ENCODE results near the gene CNTNAP5.

CNTNAP5 gene

DNA sequence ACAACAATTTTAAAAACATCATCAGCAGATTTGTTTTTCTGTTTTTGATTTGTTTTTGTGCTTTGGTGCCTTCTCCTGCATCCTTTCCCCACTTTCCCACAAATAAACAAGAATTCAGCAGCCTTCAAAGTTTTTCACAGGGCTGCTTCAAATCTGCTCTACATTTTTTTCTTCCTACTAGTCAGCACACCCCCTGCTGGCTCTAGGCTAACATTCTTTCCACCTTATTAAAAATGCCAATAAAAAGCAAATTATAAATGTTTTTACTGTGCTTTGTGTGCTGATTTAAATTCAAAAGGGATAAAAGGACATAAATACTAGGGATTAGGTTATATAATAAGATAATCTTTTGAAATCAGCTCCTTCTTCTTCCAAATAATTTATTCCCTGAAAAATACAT is 6.2 kb upstream of the CNTNAP5 start:
- no peak for DNase-seq (ENCODE audit: extremely low spot score)
- POLR2A ChIA-PET = no interaction called here
- CTCF ChIA-PET = no interaction called here
- TF ChIP-seq NFRKB (IDR thresholded peaks at IDR 0.05) = no peak

- POLR2A ChIA-PET = no interaction called here
- CTCF ChIA-PET = no interaction called here
- DNase-seq (ENCODE audit: extremely low spot score) = no peak
- no peak for TF ChIP-seq FOXA1 (IDR thresholded peaks at IDR 0.05)
- TF ChIP-seq SUZ12 (IDR thresholded peaks at IDR 0.05) = no peak
- TF ChIP-seq, protein P1, sequence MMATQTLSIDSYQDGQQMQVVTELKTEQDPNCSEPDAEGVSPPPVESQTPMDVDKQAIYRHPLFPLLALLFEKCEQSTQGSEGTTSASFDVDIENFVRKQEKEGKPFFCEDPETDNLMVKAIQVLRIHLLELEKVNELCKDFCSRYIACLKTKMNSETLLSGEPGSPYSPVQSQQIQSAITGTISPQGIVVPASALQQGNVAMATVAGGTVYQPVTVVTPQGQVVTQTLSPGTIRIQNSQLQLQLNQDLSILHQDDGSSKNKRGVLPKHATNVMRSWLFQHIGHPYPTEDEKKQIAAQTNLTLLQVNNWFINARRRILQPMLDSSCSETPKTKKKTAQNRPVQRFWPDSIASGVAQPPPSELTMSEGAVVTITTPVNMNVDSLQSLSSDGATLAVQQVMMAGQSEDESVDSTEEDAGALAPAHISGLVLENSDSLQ (IDR thresholded peaks at IDR 0.05) = no peak
- no peak for TF ChIP-seq NFRKB (IDR thresholded peaks at IDR 0.05)
- TF ChIP-seq ELF4 (IDR thresholded peaks at IDR 0.05) = no peak
- TF ChIP-seq CTBP1 (IDR thresholded peaks at IDR 0.05; ENCODE audit: borderline replicate concordance) = no peak
- no peak for TF ChIP-seq SP1 (IDR thresholded peaks at IDR 0.05)
- no peak for TF ChIP-seq ARNT (IDR thresholded peaks at IDR 0.05)
- TF ChIP-seq TARDBP (IDR thresholded peaks at IDR 0.05) = no peak
- TF ChIP-seq ZNF384 (IDR thresholded peaks at IDR 0.05) = no peak
- no peak for TF ChIP-seq HDGF (IDR thresholded peaks at IDR 0.05; ENCODE audit: borderline replicate concordance)
- no peak for TF ChIP-seq LEF1 (IDR thresholded peaks at IDR 0.05; ENCODE audit: borderline replicate concordance)
- TF ChIP-seq L3MBTL2 (conservative IDR thresholded peaks at IDR 0.05) = no peak
- TF ChIP-seq FOXM1 (IDR thresholded peaks at IDR 0.05; ENCODE audit: borderline replicate concordance) = no peak
- TF ChIP-seq BHLHE40 (IDR thresholded peaks at IDR 0.05; ENCODE audit: borderline replicate concordance) = no peak
- TF ChIP-seq FOXK2 (IDR thresholded peaks at IDR 0.05) = no peak
Observed at GRCh38 chr2:124024561-124025170, 421 bp upstream of the CNTNAP5 start.

DNA sequence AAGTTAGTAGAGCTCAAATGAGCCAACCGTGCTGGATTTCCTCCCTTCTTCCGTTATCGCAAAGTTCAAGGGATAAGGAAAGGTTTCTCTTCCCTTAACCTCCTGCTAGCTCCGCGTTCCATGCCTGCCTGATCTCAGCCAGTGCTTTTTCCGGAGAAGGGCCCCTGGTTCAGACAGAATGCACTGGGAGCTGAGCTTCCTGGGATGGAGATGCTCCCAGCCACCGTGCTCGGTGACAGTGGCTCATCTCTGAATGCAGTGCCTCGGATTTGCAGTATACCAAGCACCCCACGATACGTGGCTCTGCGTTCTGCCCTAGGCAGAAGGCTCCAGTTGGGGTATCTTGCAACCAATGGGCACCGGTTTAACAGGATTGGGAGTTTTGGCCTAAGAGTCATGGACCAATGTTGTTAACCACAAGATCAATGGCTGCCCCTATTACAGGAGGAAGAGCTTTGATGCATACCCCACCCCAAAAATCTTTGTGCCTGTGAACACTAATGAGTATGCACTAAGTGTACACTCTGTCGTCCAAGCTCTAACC is 876 bp downstream of the CNTNAP5 start:
- POLR2A ChIA-PET = no interaction called here
- TF ChIP-seq HDGF (IDR thresholded peaks at IDR 0.05; ENCODE audit: borderline replicate concordance) (no peak), ARNT (IDR thresholded peaks at IDR 0.05) (no peak)
- DNase-seq (ENCODE audit: extremely low spot score) = no peak
- CTCF ChIA-PET = no interaction called here

GRCh38 chr2:124026503-124026902 is 1.4 kb downstream of the CNTNAP5 start:
- TF ChIP-seq NFRKB (IDR thresholded peaks at IDR 0.05) = no peak
- no peak for TF ChIP-seq ARNT (IDR thresholded peaks at IDR 0.05)
- no peak for TF ChIP-seq L3MBTL2 (conservative IDR thresholded peaks at IDR 0.05)
- TF ChIP-seq FOXA1 (IDR thresholded peaks at IDR 0.05) = no peak
- no peak for TF ChIP-seq FOXK2 (IDR thresholded peaks at IDR 0.05)
- TF ChIP-seq, protein P1 (IDR thresholded peaks at IDR 0.05) = no peak
- no peak for TF ChIP-seq BHLHE40 (IDR thresholded peaks at IDR 0.05; ENCODE audit: borderline replicate concordance)
- TF ChIP-seq ZNF384 (IDR thresholded peaks at IDR 0.05) = no peak
- TF ChIP-seq TARDBP (IDR thresholded peaks at IDR 0.05) = no peak
- no peak for DNase-seq (ENCODE audit: extremely low spot score)
- CTCF ChIA-PET = interaction anchor here (0.6 kb wide), 1 partner anchor 1416 kb away, joined by 3 read pairs; no protein-coding TSS in a partner anchor

GRCh38 chr2:124027182-124027581 is 2.1 kb downstream of the CNTNAP5 start:
- CTCF ChIA-PET = interaction anchor here (0.6 kb wide), 1 partner anchor 1417 kb away, joined by 3 read pairs; no protein-coding TSS in a partner anchor
- POLR2A ChIA-PET = no interaction called here
- peak; percentile 49 for DNase-seq (ENCODE audit: extremely low spot score)
- TF ChIP-seq, protein P1 (IDR thresholded peaks at IDR 0.05) = no peak
- TF ChIP-seq HDGF (IDR thresholded peaks at IDR 0.05; ENCODE audit: borderline replicate concordance) (no peak), SUZ12 (IDR thresholded peaks at IDR 0.05) (no peak), L3MBTL2 (conservative IDR thresholded peaks at IDR 0.05) (no peak), ARNT (IDR thresholded peaks at IDR 0.05) (no peak), NFRKB (IDR thresholded peaks at IDR 0.05) (no peak), TARDBP (IDR thresholded peaks at IDR 0.05) (no peak), FOXA1 (IDR thresholded peaks at IDR 0.05) (no peak), ELF4 (IDR thresholded peaks at IDR 0.05) (no peak), SP1 (IDR thresholded peaks at IDR 0.05) (no peak), ZNF384 (IDR thresholded peaks at IDR 0.05) (no peak), LEF1 (IDR thresholded peaks at IDR 0.05; ENCODE audit: borderline replicate concordance) (no peak)

More at GRCh38 chr2:124026503-124026902, 1.4 kb downstream of the CNTNAP5 start:
- POLR2A ChIA-PET = no interaction called here

DNA sequence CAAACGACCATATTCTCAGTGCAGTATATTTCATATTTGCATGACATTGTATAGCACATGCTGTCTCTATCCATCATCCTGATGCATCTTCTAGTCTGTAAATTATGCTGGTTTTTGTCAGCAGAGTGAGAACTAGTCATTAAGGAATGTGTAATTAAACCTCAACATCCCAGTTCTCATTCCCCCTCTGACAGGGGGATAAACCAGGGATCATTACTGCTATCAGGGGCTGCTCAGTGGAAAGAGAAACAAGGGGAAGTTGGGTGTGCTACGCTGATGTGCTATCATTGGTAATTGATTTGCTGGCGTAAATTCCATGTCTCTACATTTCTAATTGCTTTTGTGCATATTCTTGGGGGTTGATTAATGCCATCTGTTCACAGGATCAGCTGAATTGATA is 7.7 kb downstream of the CNTNAP5 start:
- no peak for DNase-seq (ENCODE audit: extremely low spot score)
- CTCF ChIA-PET = no interaction called here
- POLR2A ChIA-PET = no interaction called here
- TF ChIP-seq FOXA1 (IDR thresholded peaks at IDR 0.05) (no peak), SP1 (IDR thresholded peaks at IDR 0.05) (no peak), BHLHE40 (IDR thresholded peaks at IDR 0.05; ENCODE audit: borderline replicate concordance) (no peak), NFRKB (IDR thresholded peaks at IDR 0.05) (no peak), ELF4 (IDR thresholded peaks at IDR 0.05) (no peak), HDGF (IDR thresholded peaks at IDR 0.05; ENCODE audit: borderline replicate concordance) (no peak), LEF1 (IDR thresholded peaks at IDR 0.05; ENCODE audit: borderline replicate concordance) (no peak), L3MBTL2 (conservative IDR thresholded peaks at IDR 0.05) (no peak)

DNA sequence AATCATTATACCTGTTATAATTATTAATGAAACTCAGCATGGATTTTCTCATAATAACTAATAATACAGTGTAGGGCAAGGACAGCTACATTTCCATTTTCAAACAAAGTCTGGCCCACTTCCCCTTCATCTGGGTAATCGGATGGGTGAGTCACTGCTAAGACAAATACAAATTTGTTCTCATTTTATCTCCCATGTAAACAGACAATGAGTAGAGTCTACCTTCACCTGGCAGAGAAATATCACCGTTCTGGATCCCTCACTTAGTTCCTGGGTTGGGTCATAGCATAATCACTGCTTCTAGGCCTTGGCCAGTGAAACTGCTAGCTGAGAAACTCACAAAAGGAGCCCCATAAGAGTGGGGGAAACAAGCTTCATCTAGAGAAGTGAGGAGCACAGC is 9.2 kb downstream of the CNTNAP5 start:
- no peak for TF ChIP-seq LEF1 (IDR thresholded peaks at IDR 0.05; ENCODE audit: borderline replicate concordance)
- ChIA-PET POLR2A (no interaction called here), CTCF (no interaction called here)
- no peak for DNase-seq (ENCODE audit: extremely low spot score)

Measured in HEK293T (cell line).